Measurements from ENCODE around the gene STAC. TPM values are rescaled to one million over a fixed set of nuclear protein-coding genes. Genes with fewer than 3 reads are reported as not detected.
"Not testable (repeated sequence)": the region's sequence is repeated elsewhere in the genome, so short reads cannot be mapped to it uniquely, and the experiment has no call there.

The STAC gene
- total RNA-seq, 1 donor from 2014 or later: 0.09 TPM

DNA sequence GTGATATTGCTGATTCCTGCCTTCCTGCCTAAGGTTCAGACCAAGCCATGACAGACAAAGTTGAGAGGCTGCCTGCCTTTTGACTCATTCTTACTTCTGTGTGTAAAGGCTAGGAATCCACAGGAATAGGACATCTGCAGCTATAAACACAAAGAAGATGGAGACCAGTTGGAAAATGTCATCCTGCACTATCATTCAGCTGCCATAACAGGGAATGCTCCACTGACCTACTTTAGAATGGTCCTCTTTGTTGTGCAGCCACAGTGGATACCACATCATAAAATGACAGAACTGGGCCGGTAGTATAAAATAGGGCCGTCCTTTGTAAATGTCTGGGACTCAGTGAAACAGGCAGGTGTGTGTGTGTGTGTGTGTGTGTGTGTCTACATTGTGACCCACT lies 75.1 kb downstream of the STAC start:
- ATAC-seq (ENCODE audit: low read depth): no peak
- H3K4me3 Mint-ChIP-seq: no peak overlapping the region
- TF ChIP-seq, protein P1, sequence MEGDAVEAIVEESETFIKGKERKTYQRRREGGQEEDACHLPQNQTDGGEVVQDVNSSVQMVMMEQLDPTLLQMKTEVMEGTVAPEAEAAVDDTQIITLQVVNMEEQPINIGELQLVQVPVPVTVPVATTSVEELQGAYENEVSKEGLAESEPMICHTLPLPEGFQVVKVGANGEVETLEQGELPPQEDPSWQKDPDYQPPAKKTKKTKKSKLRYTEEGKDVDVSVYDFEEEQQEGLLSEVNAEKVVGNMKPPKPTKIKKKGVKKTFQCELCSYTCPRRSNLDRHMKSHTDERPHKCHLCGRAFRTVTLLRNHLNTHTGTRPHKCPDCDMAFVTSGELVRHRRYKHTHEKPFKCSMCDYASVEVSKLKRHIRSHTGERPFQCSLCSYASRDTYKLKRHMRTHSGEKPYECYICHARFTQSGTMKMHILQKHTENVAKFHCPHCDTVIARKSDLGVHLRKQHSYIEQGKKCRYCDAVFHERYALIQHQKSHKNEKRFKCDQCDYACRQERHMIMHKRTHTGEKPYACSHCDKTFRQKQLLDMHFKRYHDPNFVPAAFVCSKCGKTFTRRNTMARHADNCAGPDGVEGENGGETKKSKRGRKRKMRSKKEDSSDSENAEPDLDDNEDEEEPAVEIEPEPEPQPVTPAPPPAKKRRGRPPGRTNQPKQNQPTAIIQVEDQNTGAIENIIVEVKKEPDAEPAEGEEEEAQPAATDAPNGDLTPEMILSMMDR (IDR thresholded peaks at IDR 0.05): no peak
- peaks cover 3% of the 10 kb centered on the region for H3K27me3 Mint-ChIP-seq
- H3K27ac Mint-ChIP-seq: no peak overlapping the region
- CTCF ChIA-PET: no interaction called here
- no peaks in the 10 kb centered on the region for H3K9me3 Mint-ChIP-seq
- H3K4me1 Mint-ChIP-seq: no peaks in the 10 kb centered on the region
- H3K36me3 Mint-ChIP-seq (ENCODE audit: low read depth): no peaks in the 10 kb centered on the region
- POLR2A ChIA-PET: no interaction called here
- intact Hi-C loops (cut with micrococcal nuclease): no loop called here
- DNase-seq: no peak

DNA sequence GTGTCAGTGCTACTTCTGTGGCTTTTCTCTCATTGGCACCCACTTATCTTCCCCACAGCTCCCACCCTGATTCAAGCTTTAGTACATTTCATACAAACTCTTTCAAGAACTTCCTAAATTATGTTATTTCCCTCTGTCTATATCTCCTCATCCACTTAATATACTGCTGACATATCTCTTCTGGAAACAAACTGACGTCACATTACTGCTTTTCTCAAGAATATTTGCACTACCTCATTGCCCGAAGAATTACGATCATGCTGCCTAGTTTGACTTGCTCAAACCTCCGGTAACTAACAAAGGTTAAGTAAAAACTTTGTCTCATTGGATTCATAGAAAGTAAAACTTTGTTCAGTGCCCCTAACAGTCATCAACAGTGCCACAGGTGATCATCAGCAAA lies 76.5 kb downstream of the STAC start:
- ChIA-PET CTCF (no interaction called here), POLR2A (no interaction called here)
- Mint-ChIP-seq H3K9me3 (no peaks in the 10 kb centered on the region), H3K27me3 (peaks cover 3% of the 10 kb centered on the region), H3K36me3 (ENCODE audit: low read depth) (no peaks in the 10 kb centered on the region), H3K27ac (no peak overlapping the region), H3K4me1 (no peaks in the 10 kb centered on the region), H3K4me3 (no peak overlapping the region)
- TF ChIP-seq, protein P1 (IDR thresholded peaks at IDR 0.05): no peak
- no peak for DNase-seq
- intact Hi-C loops (cut with micrococcal nuclease): no loop called here
- ATAC-seq (ENCODE audit: low read depth): no peak

DNA sequence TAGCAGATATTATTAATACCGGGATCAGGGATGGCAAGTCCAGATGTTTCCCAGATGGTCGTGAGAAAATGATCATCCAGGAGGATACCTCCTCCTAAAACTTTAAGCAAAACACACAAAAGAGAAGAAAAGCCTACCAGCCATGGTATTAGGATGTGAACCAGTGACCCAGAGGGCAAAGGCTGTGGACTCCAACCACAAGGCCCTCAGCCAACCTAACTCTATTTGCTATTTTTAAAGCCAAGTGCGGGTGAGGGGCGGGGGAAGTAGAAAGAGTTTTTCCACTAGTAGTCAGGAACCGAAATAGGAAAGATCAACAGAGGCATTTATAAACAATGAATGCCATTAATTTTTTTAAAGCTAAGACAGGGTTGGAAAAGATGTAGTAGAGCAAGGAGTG lies 77.4 kb downstream of the STAC start:
- Mint-ChIP-seq H3K27ac (no peak overlapping the region), H3K36me3 (ENCODE audit: low read depth) (no peaks in the 10 kb centered on the region), H3K27me3 (peaks cover 3% of the 10 kb centered on the region), H3K9me3 (no peaks in the 10 kb centered on the region), H3K4me3 (no peak overlapping the region), H3K4me1 (no peaks in the 10 kb centered on the region)
- TF ChIP-seq, protein P1 (IDR thresholded peaks at IDR 0.05): no peak
- intact Hi-C loops (cut with micrococcal nuclease): no loop called here
- POLR2A ChIA-PET: no interaction called here
- no peak for DNase-seq
- CTCF ChIA-PET: no interaction called here
- no peak for ATAC-seq (ENCODE audit: low read depth)

DNA sequence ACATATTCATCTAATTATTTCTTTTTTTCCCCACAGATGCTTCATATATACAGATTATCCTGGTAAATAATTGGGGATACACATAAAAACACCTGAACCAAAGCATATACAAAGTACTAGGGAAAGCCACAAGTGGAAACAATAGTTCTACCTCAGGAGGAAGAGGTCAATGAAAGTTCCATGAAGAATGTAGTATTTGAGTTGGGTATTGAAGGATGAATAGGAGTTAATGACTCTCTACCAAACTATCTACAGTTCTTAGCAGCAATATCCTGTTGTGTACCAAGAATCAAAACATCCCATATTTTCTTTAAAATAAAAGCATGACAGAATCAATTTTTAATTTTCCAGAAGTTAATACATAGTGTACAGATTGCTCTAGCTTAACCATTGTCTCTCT lies 78.9 kb downstream of the STAC start:
- ChIA-PET CTCF (no interaction called here), POLR2A (no interaction called here)
- no peak overlapping the region for H3K27ac Mint-ChIP-seq

DNA sequence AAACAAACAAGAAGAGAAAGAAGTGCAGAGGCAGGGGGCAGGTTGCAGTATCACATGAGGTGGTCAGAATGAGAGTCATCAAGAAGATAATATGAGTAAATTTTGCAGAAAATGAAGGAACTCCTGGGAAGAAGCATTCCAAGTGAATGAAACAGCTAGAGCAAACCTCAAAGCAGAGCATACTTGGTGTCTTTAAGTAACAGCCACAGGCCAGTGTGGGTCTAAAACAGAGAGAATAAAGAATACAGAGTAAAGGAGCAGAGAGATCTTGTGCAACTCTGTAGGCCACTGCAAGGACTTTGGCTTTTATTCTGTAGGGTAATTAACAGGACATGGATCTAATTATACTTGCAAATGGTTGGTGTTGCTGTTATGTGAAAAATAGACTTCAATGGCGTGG lies 81.3 kb downstream of the STAC start:
- POLR2A ChIA-PET: no interaction called here

More for the DNA sequence above, 78.9 kb downstream of the STAC start:
- Mint-ChIP-seq H3K4me3 (no peak overlapping the region), H3K4me1 (no peaks in the 10 kb centered on the region), H3K36me3 (ENCODE audit: low read depth) (no peaks in the 10 kb centered on the region), H3K27me3 (peaks cover 2% of the 10 kb centered on the region), H3K9me3 (no peaks in the 10 kb centered on the region)
- intact Hi-C loops (cut with micrococcal nuclease): no loop called here
- DNase-seq (no peak), ATAC-seq (ENCODE audit: low read depth) (no peak)
- TF ChIP-seq, protein P1 (IDR thresholded peaks at IDR 0.05): no peak

DNA sequence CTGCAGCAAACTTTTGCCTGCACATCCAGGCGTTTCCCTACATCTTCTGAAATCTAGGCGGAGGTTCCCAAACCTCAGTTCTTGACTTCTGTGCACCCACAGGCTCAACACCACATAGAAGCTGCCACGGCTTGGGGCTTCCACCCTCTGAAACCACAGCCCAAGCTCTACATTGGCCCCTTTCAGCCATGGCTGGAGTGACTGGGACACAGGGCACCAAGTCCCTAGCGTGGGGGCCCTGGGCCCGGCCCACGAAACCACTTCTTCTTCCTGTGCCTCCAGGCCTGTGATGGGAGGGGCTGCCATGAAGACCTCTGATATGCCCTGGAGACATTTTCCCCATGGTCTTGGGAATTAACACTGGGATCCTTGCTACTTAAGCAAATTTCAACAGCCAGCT lies 91.7 kb downstream of the STAC start:
- H3K27ac Mint-ChIP-seq; CTCF ChIA-PET; ATAC-seq (ENCODE audit: low read depth); POLR2A ChIA-PET; H3K9me3 Mint-ChIP-seq; H3K27me3 Mint-ChIP-seq; H3K4me1 Mint-ChIP-seq; DNase-seq; intact Hi-C loops (cut with micrococcal nuclease); H3K36me3 Mint-ChIP-seq (ENCODE audit: low read depth); H3K4me3 Mint-ChIP-seq: not testable (repeated sequence)

More for the DNA sequence above, 81.3 kb downstream of the STAC start:
- H3K27me3 Mint-ChIP-seq: no peaks in the 10 kb centered on the region
- H3K4me1 Mint-ChIP-seq: no peaks in the 10 kb centered on the region
- ATAC-seq (ENCODE audit: low read depth): no peak
- H3K9me3 Mint-ChIP-seq: peaks cover 8% of the 10 kb centered on the region
- no peaks in the 10 kb centered on the region for H3K36me3 Mint-ChIP-seq (ENCODE audit: low read depth)
- intact Hi-C loops (cut with micrococcal nuclease): no loop called here
- H3K4me3 Mint-ChIP-seq: no peak overlapping the region
- TF ChIP-seq, protein P1 (IDR thresholded peaks at IDR 0.05): no peak
- DNase-seq: no peak
- H3K27ac Mint-ChIP-seq: no peak overlapping the region
- CTCF ChIA-PET: no interaction called here
